ENCODE measurements around the gene PPP4R1.

DNA sequence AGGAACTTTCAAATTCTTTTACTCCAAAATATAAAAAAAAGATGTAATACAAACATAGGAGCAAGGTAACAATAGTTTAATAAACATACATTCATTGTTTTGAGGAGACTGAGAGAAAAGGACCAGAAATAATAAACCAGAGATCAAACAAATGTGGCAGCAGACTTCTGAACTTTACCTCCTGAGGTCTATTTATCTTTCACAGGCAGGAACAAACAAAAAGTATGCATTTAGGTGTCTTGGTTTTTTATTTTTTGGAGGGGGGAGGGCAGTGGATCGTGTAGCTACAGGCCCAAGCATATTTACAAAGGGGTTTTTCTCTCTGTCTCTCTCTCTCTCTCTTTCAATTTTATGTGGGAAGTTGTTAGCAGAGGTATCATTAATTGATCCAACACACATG, 5.6 kb downstream of the PPP4R1 start:
- TF ChIP-seq POLR2A (IDR thresholded peaks at IDR 0.05; ENCODE audit: low read depth, low read length), result no peak
- TF ChIP-seq TAF1 (IDR thresholded peaks at IDR 0.05; ENCODE audit: borderline replicate concordance, low read depth, low read length), result no peak
- TF ChIP-seq POLR2AphosphoS5 (IDR thresholded peaks at IDR 0.05; ENCODE audit: low read depth, low read length), result no peak
